GM12874 (cell line): ENCODE data around the gene ACAD10.

Source experiments
- CTCF ChIP-seq: IDR thresholded peaks from 2 replicates; pipeline ENCODE4 v1.5.1; 2011; ENCODE audit warnings: low read depth, mild to moderate bottlenecking, control low read depth, low read length, moderate library complexity; ENCODE audit not compliant: insufficient read depth

The ACAD10 gene

GRCh38 chr12:111673503-111673902 is 12.3 kb upstream of the ACAD10 start:
- peak; percentile 22; the same call in 1 of the 2 replicates for TF ChIP-seq CTCF

GRCh38 chr12:111677186-111677585 is 8.7 kb upstream of the ACAD10 start:
- no peak for TF ChIP-seq CTCF

- TF ChIP-seq CTCF, result no peak
These were observed 487 bp upstream of the ACAD10 start for GRCh38 chr12:111685322-111685810.

- no peak for TF ChIP-seq CTCF
These were observed 787 bp downstream of the ACAD10 start for GRCh38 chr12:111686574-111687105.

GRCh38 chr12:111687255-111687654 is 1.4 kb downstream of the ACAD10 start:
- peak; percentile 34; the same call in 1 of the 2 replicates for TF ChIP-seq CTCF

GRCh38 chr12:111687952-111688351 is 2.1 kb downstream of the ACAD10 start:
- TF ChIP-seq CTCF, result no peak

- no peak for TF ChIP-seq CTCF
These were observed 5.4 kb downstream of the ACAD10 start for GRCh38 chr12:111691262-111691661.
